ENCODE data around the gene IRX6. TPM values are rescaled to one million over a fixed set of nuclear protein-coding genes. Genes with fewer than 3 reads are reported as not detected.

Gene IRX6
- total and polyA plus RNA-seq, 2 experiments from 2014 or later: 0.10 TPM; not detected in 1

GRCh38 chr16:55338646-55339045 is 14.6 kb downstream of the IRX6 start:
- Histone ChIP-seq H3K27me3 (peaks cover 33% of the 10 kb centered on the region), H3K9me2 (replicated peaks; ENCODE audit: insufficient read depth) (no peaks in the 10 kb centered on the region), H2AFZ (no peak overlapping the region), H3K4me3 (no peak overlapping the region), H3K27ac (no peak overlapping the region), H3K79me2 (no peaks in the 10 kb centered on the region), H4K20me1 (ENCODE audit: insufficient read depth, poor library complexity, severe bottlenecking) (no peaks in the 10 kb centered on the region), H3K4me1 (ENCODE audit: insufficient read depth) (no peaks in the 10 kb centered on the region), H3K36me3 (replicated peaks; ENCODE audit: insufficient read depth, low read depth) (no peaks in the 10 kb centered on the region), H3K9me3 (ENCODE audit: low read depth) (no peaks in the 10 kb centered on the region), H3K4me2 (no peak overlapping the region)
- no peak for DNase-seq (ENCODE audit: low spot score)
- 87% methylated on average over 5 of the region's 5 CpGs for WGBS (ENCODE audit: low lambda C conversion rate, missing lambda C conversion rate)
- no peak for TF ChIP-seq CTCF (IDR thresholded peaks at IDR 0.05; ENCODE audit: poor library complexity)
- no peak for TF ChIP-seq EZH2 (IDR thresholded peaks at IDR 0.05; ENCODE audit: borderline replicate concordance)
- TF ChIP-seq EZH2phosphoT487 (IDR thresholded peaks at IDR 0.05; ENCODE audit: low read depth, severe bottlenecking, unreplicated experiment): no peak

GRCh38 chr16:55340445-55340844 is 16.4 kb downstream of the IRX6 start:
- no peak for TF ChIP-seq EZH2 (IDR thresholded peaks at IDR 0.05; ENCODE audit: borderline replicate concordance)
- TF ChIP-seq EZH2phosphoT487 (IDR thresholded peaks at IDR 0.05; ENCODE audit: low read depth, severe bottlenecking, unreplicated experiment): no peak
- no peak for TF ChIP-seq CTCF (IDR thresholded peaks at IDR 0.05; ENCODE audit: poor library complexity)
- 77% methylated on average over 1 of the region's 1 CpG for WGBS (ENCODE audit: low lambda C conversion rate, missing lambda C conversion rate)
- Histone ChIP-seq H3K79me2 (no peaks in the 10 kb centered on the region), H3K4me3 (no peak overlapping the region), H3K36me3 (replicated peaks; ENCODE audit: insufficient read depth, low read depth) (no peaks in the 10 kb centered on the region), H3K4me1 (ENCODE audit: insufficient read depth) (no peaks in the 10 kb centered on the region), H3K9me2 (replicated peaks; ENCODE audit: insufficient read depth) (no peaks in the 10 kb centered on the region), H3K4me2 (no peak overlapping the region), H2AFZ (no peak overlapping the region), H4K20me1 (ENCODE audit: insufficient read depth, poor library complexity, severe bottlenecking) (no peaks in the 10 kb centered on the region), H3K27ac (no peak overlapping the region), H3K9me3 (ENCODE audit: low read depth) (no peaks in the 10 kb centered on the region), H3K27me3 (peaks cover 19% of the 10 kb centered on the region)
- DNase-seq (ENCODE audit: low spot score): no peak

- DNase-seq (ENCODE audit: low spot score): no peak
- Histone ChIP-seq H3K4me1 (ENCODE audit: insufficient read depth) (no peaks in the 10 kb centered on the region), H3K4me3 (no peak overlapping the region), H3K27me3 (peaks cover 11% of the 10 kb centered on the region), H3K4me2 (no peak overlapping the region), H4K20me1 (ENCODE audit: insufficient read depth, poor library complexity, severe bottlenecking) (no peaks in the 10 kb centered on the region), H3K9me3 (ENCODE audit: low read depth) (no peaks in the 10 kb centered on the region), H3K9me2 (replicated peaks; ENCODE audit: insufficient read depth) (no peaks in the 10 kb centered on the region), H3K79me2 (no peaks in the 10 kb centered on the region), H2AFZ (no peak overlapping the region), H3K36me3 (replicated peaks; ENCODE audit: insufficient read depth, low read depth) (no peaks in the 10 kb centered on the region), H3K27ac (no peak overlapping the region)
- no peak for TF ChIP-seq CTCF (IDR thresholded peaks at IDR 0.05; ENCODE audit: poor library complexity)
- TF ChIP-seq EZH2 (IDR thresholded peaks at IDR 0.05; ENCODE audit: borderline replicate concordance): no peak
- TF ChIP-seq EZH2phosphoT487 (IDR thresholded peaks at IDR 0.05; ENCODE audit: low read depth, severe bottlenecking, unreplicated experiment): no peak
- 84% methylated on average over 4 of the region's 4 CpGs for WGBS (ENCODE audit: low lambda C conversion rate, missing lambda C conversion rate)
Observed at GRCh38 chr16:55341681-55342080, 17.7 kb downstream of the IRX6 start.

GRCh38 chr16:55346475-55346874 is 22.5 kb downstream of the IRX6 start:
- no peaks in the 10 kb centered on the region for H3K79me2 ChIP-seq
- no peak for DNase-seq (ENCODE audit: low spot score)
- no peaks in the 10 kb centered on the region for H3K9me2 ChIP-seq (replicated peaks; ENCODE audit: insufficient read depth)
- TF ChIP-seq CTCF (IDR thresholded peaks at IDR 0.05; ENCODE audit: poor library complexity) (no peak), EZH2 (IDR thresholded peaks at IDR 0.05; ENCODE audit: borderline replicate concordance) (no peak), EZH2phosphoT487 (IDR thresholded peaks at IDR 0.05; ENCODE audit: low read depth, severe bottlenecking, unreplicated experiment) (no peak)
- no peak overlapping the region for H2AFZ ChIP-seq
- no peak overlapping the region for H3K4me3 ChIP-seq
- H3K36me3 ChIP-seq (replicated peaks; ENCODE audit: insufficient read depth, low read depth): no peaks in the 10 kb centered on the region
- no peak overlapping the region for H3K4me2 ChIP-seq
- no peaks in the 10 kb centered on the region for H3K9me3 ChIP-seq (ENCODE audit: low read depth)
- H3K27me3 ChIP-seq: no peaks in the 10 kb centered on the region
- H3K27ac ChIP-seq: no peak overlapping the region
- 93% methylated on average over 6 of the region's 6 CpGs for WGBS (ENCODE audit: low lambda C conversion rate, missing lambda C conversion rate)
- no peaks in the 10 kb centered on the region for H4K20me1 ChIP-seq (ENCODE audit: insufficient read depth, poor library complexity, severe bottlenecking)
- no peaks in the 10 kb centered on the region for H3K4me1 ChIP-seq (ENCODE audit: insufficient read depth)
